NCI-H1436 treated with DMSO at 0.1 percent for 48 hours (cell line): ENCODE results near the gene IFITM10.

Source experiments
- DNase-seq: peaks from one replicate; lab custom pipeline; 2025; lab: John Stamatoyannopoulos, UW

IFITM10 gene

GRCh38 chr11:1740786-1741530 lies 9.4 kb downstream of the IFITM10 start:
- DNase-seq: no peak

DNA sequence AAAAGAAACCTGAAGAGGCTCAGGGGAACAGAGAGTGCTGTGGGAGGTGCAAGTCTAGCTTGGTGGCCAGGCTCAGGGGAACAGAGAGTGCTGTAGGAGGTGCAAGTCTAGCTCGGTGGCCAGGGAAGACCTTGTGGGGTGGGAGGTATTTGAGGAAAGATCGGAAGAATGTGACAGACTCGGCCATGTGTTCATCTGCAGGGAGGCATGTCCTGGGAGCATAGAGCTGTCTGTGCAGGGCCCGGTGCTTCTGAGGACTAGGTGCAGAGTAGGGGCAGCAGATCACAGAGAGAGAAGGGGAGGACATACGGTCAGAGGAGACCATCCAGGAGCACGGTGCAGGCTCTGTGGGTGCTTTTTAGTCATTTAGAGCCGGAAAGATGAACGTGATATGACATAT lies 10.8 kb downstream of the IFITM10 start:
- no peak for DNase-seq

DNA sequence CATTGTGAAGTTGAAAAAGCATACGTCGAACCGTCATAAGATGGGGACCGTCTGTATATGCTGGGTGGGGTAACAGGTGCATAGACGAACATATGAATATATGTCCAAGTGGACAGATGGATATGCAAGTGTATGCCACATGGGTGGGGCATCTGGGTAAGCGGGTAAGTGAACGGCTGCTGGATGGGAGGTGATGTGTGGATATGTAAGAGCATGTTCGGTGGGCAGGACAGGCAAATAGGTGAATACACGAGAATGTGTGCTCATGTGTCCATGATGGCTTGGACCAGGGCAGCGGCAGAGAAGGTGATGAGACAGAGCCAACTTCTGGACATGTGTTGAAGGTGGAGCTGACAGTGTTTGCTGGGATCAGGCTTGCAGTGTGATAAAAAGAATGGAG lies 12.0 kb downstream of the IFITM10 start:
- no peak for DNase-seq

DNA sequence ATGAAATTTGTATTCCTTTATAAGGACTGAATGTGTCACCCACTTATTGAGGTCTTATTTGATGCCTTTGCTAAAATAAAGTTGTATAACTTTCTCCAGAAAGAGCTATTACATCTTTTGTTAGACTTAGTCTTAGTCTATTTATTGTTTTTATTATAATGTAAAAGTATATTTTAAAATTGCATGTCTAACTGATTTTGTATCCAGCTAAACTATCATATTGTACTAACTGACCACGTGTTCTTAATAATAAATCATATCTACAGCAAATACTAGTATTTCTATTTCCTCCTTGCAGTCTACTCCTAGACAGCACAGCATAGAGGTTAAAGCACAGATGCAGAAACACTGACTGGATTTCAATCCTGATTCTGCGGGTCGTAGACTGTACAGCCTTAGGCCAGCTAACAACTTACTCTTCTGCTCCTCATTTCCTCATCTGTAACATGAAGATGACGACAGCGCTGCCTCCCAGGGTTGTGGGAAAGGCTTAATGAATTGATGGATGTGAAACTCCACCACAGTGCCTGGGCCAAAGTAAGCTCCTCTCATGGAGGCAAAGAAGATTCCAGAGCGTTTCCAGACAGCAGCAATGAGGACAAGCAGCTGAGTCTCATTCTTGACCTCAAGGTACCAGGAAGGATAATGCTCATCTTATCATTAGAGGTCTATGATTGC lies 13.2 kb downstream of the IFITM10 start:
- no peak for DNase-seq

GRCh38 chr11:1736447-1736992 lies 13.9 kb downstream of the IFITM10 start:
- no peak for DNase-seq

GRCh38 chr11:1735271-1735670 lies 15.1 kb downstream of the IFITM10 start:
- no peak for DNase-seq

GRCh38 chr11:1734641-1735081 lies 15.7 kb downstream of the IFITM10 start:
- DNase-seq: no peak

DNA sequence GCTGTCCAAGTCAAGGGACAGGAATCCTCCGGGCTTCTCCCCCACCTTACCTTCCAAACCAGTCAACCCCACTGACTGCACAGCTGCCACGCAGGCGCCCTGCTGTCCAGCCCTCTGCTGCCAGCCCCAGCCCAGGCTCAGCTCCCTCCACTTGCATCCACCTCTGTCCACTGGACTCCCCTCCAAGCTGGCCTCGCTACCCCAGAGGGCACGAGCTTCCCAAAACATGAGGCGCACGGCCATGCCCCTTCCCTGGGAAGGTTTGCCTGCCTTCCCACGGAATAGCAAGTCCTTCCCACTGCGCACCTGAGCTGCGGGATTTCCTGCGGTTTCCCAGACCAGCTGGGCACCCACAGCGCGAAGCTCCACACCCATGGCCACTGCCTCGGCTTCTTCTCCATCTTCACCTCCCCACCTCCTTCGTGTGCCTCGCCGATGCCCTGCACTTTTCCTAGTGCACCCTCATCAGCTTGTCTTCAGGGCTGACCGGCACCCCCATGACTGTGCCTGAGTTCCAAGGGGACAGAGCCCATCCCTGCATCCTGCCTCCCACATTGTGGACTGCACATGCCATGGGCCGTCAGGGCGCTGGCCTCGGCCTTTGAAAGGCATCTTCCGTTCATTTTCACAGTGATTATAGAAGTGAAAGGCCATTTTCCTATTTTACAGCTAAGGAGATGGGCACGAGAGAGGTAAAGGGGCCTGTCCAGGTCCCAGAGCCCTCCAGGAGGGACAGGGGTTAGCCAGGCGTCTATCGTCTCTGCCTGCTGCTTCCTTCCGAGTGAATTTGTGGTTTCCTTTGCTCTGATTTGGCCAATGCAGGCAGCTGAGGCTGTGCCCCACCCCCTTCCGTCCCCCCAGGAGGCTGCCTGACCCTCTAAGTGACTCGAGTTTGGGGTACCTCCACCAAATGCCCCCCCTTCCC lies 16.4 kb downstream of the IFITM10 start:
- no peak for DNase-seq

GRCh38 chr11:1733009-1733715 lies 17.2 kb downstream of the IFITM10 start:
- DNase-seq: no peak

GRCh38 chr11:1732418-1733008 lies 17.9 kb downstream of the IFITM10 start:
- DNase-seq: no peak

DNA sequence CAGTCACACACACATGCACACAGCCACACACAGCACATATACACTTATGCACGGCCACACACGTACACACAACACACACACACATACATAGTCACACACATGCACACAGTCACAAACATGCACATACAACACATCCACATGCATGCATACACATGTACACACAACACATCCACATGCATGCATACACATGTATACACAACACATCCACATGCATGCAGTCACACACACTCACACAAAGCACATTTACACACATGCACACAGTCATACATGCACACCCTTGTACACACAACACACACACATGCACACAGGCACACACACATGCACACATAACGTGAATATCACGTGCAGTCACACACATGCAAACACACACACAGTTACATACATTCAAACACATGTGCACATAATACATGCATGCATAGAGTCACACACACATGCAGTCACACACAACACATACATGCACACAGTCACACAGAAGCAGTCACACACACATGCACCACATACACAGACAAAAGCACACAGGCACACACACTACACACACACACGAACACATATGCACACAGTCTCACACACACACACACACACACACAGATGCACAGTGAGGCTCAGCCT lies 18.8 kb downstream of the IFITM10 start:
- DNase-seq: no peak

DNA sequence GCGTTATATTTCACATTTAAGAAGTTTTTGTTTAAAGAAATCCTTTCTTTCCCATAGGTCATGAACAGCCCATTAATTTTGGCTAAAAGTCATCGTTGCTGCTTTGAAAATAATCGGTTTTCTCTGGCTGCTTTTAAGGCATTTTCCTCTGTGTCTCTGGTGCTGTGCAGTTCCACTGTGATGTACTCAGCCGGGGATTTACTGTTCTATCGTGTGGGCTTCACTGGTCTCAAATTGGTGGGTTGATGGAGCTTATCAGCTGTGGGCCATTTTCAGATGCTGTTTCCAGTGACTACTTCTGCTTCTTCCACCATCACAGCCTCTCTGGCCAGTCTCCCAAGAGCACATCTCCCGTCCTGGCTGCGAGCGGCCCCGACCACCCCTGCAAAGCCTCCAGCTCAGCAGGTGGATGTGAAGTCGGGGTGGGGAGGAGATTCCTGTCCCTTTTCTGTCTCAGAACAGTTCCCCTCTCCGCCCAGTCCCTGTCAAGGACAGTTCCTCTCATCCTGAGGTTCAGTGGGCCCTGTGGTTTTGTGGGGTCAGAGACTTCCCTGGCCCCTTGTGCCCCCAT lies 20.3 kb downstream of the IFITM10 start:
- DNase-seq: no peak

GRCh38 chr11:1729692-1730011 lies 20.7 kb downstream of the IFITM10 start:
- DNase-seq: no peak

DNA sequence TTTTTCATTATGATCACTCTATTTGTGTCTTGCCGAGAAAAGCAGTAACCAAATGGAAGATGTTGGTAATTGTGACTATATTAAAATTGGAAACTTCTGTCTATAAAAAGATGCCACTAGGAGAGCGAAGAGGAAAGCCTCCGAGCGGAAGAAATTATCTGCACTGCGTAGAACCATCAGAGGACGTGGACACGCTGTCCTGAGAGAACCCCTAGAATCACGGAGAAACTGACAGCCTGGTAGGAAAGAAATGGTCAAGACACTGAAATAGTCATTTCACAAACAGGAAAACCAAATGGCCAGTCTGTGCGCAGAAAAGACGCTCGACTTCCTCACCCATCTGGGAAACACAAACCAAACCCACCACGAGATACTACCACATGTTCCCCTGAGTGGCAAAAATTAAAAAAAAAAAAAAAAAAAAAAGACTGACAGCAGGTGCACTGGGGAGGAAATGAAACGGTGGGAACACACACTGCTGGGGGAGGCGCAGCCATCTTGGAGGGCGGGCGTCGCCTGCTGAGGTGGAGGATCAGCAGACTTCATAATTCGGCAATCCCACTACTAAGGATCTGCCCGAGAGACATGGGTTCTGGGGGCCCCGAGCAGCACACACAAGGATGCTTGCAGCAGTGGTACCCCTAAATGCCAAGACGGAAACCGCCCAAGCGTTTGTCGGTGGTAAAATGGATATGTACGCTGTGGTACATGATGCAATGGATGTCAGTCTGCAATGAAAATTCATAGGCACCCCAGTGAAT lies 21.3 kb downstream of the IFITM10 start:
- DNase-seq: no peak

GRCh38 chr11:1728301-1728700 lies 22.1 kb downstream of the IFITM10 start:
- DNase-seq: no peak

DNA sequence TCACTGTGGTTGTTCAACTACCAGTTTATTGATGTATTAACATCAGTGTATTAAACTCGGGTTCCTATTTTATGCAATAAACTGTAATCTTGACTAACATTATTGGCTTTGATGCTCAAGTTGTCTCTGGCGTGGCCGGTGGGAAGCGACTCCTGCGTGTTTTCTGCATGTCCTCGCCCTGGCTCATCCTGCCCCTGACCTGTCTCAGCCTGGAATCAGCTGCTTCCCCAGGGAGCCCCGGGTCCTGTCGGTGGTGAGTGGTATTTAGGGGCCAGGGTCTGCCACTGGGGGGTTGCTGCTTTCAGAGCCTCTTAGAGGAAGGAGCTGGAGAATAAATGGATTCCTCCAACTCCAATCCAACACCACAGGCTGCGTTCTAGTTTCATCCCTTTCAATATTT lies 22.5 kb downstream of the IFITM10 start:
- DNase-seq: no peak

GRCh38 chr11:1727096-1727690 lies 23.2 kb downstream of the IFITM10 start:
- DNase-seq: no peak

GRCh38 chr11:1719781-1720180 lies 30.6 kb downstream of the IFITM10 start:
- DNase-seq: no peak

DNA sequence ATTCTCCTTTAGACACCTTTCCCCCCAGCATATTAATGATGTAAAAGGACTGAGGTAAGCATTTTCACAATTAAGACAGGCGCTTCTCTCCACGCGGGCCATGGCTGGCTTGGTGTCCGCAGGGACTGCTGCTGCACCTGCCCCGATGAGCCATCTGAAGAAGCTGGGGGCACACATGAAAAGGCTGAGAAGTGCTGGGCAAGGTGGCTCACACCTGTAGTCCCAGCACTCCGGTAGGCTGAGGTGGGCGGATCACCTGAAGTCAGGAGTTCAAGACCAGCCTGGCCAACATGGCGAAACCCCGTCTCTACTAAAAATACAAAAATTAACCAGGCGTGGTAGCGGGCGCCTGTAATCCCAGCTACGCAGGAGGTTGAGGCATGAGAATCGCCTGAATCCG lies 32.1 kb downstream of the IFITM10 start:
- no peak for DNase-seq
